ENCODE results near the gene NOP9. TPM values are rescaled to one million over a fixed set of nuclear protein-coding genes. Genes with fewer than 3 reads are reported as not detected.

Gene NOP9
- total and polyA plus RNA-seq, 4 experiments from 2014 or later: 0.83 to 28.1 (median 12.3) TPM

GRCh38 chr14:24269910-24270536 is 29.6 kb upstream of the NOP9 start:
- Mint-ChIP-seq H3K27me3 (no peaks in the 10 kb centered on the region), H3K9me3 (no peaks in the 10 kb centered on the region), H3K36me3 (peaks cover 28 to 40% of the 10 kb centered on the region in 2 donors), H3K4me3 (peak overlapping the region; percentile 13 to 95 (median 91)), H3K27ac (peak overlapping the region in 5 of 7 donors; percentile 66 to 100 (median 96)), H3K4me1 (peaks cover 24 to 46% (median 38%) of the 10 kb centered on the region in 4 donors)
- no peak overlapping the region for H3K4me3 ChIP-seq (ENCODE audit: low read length in 2 of 2)
- peaks cover 26% of the 10 kb centered on the region for H3K36me3 ChIP-seq (ENCODE audit: insufficient read depth, low read length)
- intact Hi-C loops (cut with micrococcal nuclease): loop anchor here (2.0 kb wide), 1 partner anchor 75 kb away; the partner anchor contains the start of gene TM9SF1
- no peaks in the 10 kb centered on the region for H3K27me3 ChIP-seq (ENCODE audit: insufficient read depth, low read length)
- H3K27ac ChIP-seq (ENCODE audit: low read depth, low read length): peak overlapping the region; percentile 94
- peak in 1 of 5 donors; percentile 43 for DNase-seq
- no peaks in the 10 kb centered on the region for H3K9me3 ChIP-seq (ENCODE audit: control insufficient read depth in 1 of 2, low read length in 2 of 2)
- ChIA-PET POLR2A (ENCODE audit: partially characterized antibody) (interaction anchor here (0.7 to 6.8 kb wide), 21 partner anchors 10 to 172 kb away, joined by 3 to 128 read pairs (median 16); partner anchors contain the start of genes CBLN3, CHMP4A, CIDEB and DCAF11), CTCF (ENCODE audit: partially characterized antibody) (interaction anchor here (0.8 to 6.5 kb wide), 13 partner anchors 8 to 167 kb away, joined by 3 to 84 read pairs (median 7); partner anchors contain the start of genes CIDEB, DHRS1, IPO4 and LTB4R)
- H3K4me1 ChIP-seq (ENCODE audit: insufficient read depth, low read length): peaks cover 33% of the 10 kb centered on the region

GRCh38 chr14:24270537-24271133 is 29.0 kb upstream of the NOP9 start:
- Histone ChIP-seq H3K36me3 (ENCODE audit: insufficient read depth, low read length) (peaks cover 24% of the 10 kb centered on the region), H3K27ac (ENCODE audit: low read depth, low read length) (peak overlapping the region; percentile 94), H3K4me3 (ENCODE audit: low read length in 2 of 2) (peak overlapping the region; percentile 86 to 91), H3K27me3 (ENCODE audit: insufficient read depth, low read length) (no peaks in the 10 kb centered on the region), H3K9me3 (ENCODE audit: control insufficient read depth in 1 of 2, low read length in 2 of 2) (no peaks in the 10 kb centered on the region), H3K4me1 (ENCODE audit: insufficient read depth, low read length) (peaks cover 33% of the 10 kb centered on the region)
- Mint-ChIP-seq H3K36me3 (peaks cover 27 to 37% of the 10 kb centered on the region in 2 donors), H3K27me3 (no peaks in the 10 kb centered on the region), H3K4me1 (peaks cover 24 to 46% (median 39%) of the 10 kb centered on the region in 4 donors), H3K4me3 (peak overlapping the region; percentile 90 to 95 (median 91)), H3K27ac (peak overlapping the region; percentile 91 to 100 (median 96)), H3K9me3 (no peaks in the 10 kb centered on the region)
- POLR2A ChIA-PET (ENCODE audit: partially characterized antibody): interaction anchor here (0.7 to 6.8 kb wide), 26 partner anchors 10 to 189 kb away, joined by 3 to 128 read pairs (median 8); partner anchors contain the start of genes CBLN3, CHMP4A, CIDEB and DCAF11
- intact Hi-C loops (cut with micrococcal nuclease): loop anchor here (1.0 to 2.0 kb wide), 10 partner anchors 23 to 159 kb away; partner anchors contain the start of genes CBLN3, DCAF11, GMPR2 and KHNYN
- no peak for DNase-seq
- CTCF ChIA-PET (ENCODE audit: partially characterized antibody): interaction anchor here (0.6 to 6.5 kb wide), 18 partner anchors 10 to 166 kb away, joined by 3 to 84 read pairs (median 5); partner anchors contain the start of genes CIDEB, DHRS1, IPO4 and IRF9

GRCh38 chr14:24271134-24271833 is 28.4 kb upstream of the NOP9 start, which contains the start of gene RABGGTA:
TSS of gene RABGGTA (minus strand) at chr14:24271597. CDS start at chr14:24271115, 482 bp downstream.
- intact Hi-C loops (cut with micrococcal nuclease): loop anchor here (1.0 to 2.0 kb wide), 10 partner anchors 24 to 158 kb away; partner anchors contain the start of genes CBLN3, DCAF11, GMPR2 and KHNYN
- Histone ChIP-seq H3K4me3 (ENCODE audit: low read length in 2 of 2) (peak within 1 kb of the TSS; percentile 86 to 91), H3K27ac (ENCODE audit: low read depth, low read length) (peak within 1 kb of the TSS; percentile 94), H3K9me3 (ENCODE audit: control insufficient read depth in 1 of 2, low read length in 2 of 2) (no peaks in the 10 kb centered on the region), H3K4me1 (ENCODE audit: insufficient read depth, low read length) (peaks cover 33% of the 10 kb centered on the region), H3K36me3 (ENCODE audit: insufficient read depth, low read length) (peaks cover 19% of the 10 kb centered on the region), H3K27me3 (ENCODE audit: insufficient read depth, low read length) (no peaks in the 10 kb centered on the region)
- H3K4me1 Mint-ChIP-seq: peaks cover 24 to 46% (median 39%) of the 10 kb centered on the region in 4 donors
- H3K4me3 Mint-ChIP-seq: peak within 1 kb of the TSS; percentile 90 to 95 (median 91)
- ChIA-PET POLR2A (ENCODE audit: partially characterized antibody) (interaction anchor here (0.7 to 6.8 kb wide), 28 partner anchors 9 to 190 kb away, joined by 3 to 128 read pairs (median 8); partner anchors contain the start of genes CBLN3, CHMP4A, CIDEB and DCAF11), CTCF (ENCODE audit: partially characterized antibody) (interaction anchor here (0.6 to 6.5 kb wide), 21 partner anchors 9 to 166 kb away, joined by 3 to 84 read pairs (median 5); partner anchors contain the start of genes CIDEB, DHRS1, IPO4 and IRF9)
- DNase-seq: peak; percentile 95 to 98 (median 97)
- peak within 1 kb of the TSS; percentile 91 to 100 (median 99) for H3K27ac Mint-ChIP-seq
- peaks cover 22 to 31% of the 10 kb centered on the region in 2 donors for H3K36me3 Mint-ChIP-seq
- no peaks in the 10 kb centered on the region for H3K9me3 Mint-ChIP-seq
- no peaks in the 10 kb centered on the region for H3K27me3 Mint-ChIP-seq

- intact Hi-C loops (cut with micrococcal nuclease): loop anchor here (1.0 to 2.0 kb wide), 10 partner anchors 25 to 158 kb away; partner anchors contain the start of genes CBLN3, DCAF11, GMPR2 and KHNYN
- Mint-ChIP-seq H3K27me3 (no peaks in the 10 kb centered on the region), H3K36me3 (peaks cover 16 to 25% of the 10 kb centered on the region in 2 donors), H3K9me3 (no peaks in the 10 kb centered on the region), H3K4me3 (peak overlapping the region; percentile 81 to 94 (median 90)), H3K27ac (peak overlapping the region; percentile 91 to 100 (median 99)), H3K4me1 (peaks cover 24 to 50% (median 42%) of the 10 kb centered on the region in 4 donors)
- Histone ChIP-seq H3K9me3 (ENCODE audit: control insufficient read depth in 1 of 2, low read length in 2 of 2) (no peaks in the 10 kb centered on the region), H3K27ac (ENCODE audit: low read depth, low read length) (peak overlapping the region; percentile 94), H3K27me3 (ENCODE audit: insufficient read depth, low read length) (no peaks in the 10 kb centered on the region), H3K4me3 (ENCODE audit: low read length in 2 of 2) (peak overlapping the region; percentile 39 to 64), H3K4me1 (ENCODE audit: insufficient read depth, low read length) (peaks cover 33% of the 10 kb centered on the region), H3K36me3 (ENCODE audit: insufficient read depth, low read length) (peaks cover 13% of the 10 kb centered on the region)
- ChIA-PET POLR2A (ENCODE audit: partially characterized antibody) (interaction anchor here (0.6 to 6.8 kb wide), 28 partner anchors 8 to 1169 kb away, joined by 3 to 128 read pairs (median 7); partner anchors contain the start of genes CBLN3, CHMP4A, CIDEB and DCAF11), CTCF (ENCODE audit: partially characterized antibody) (interaction anchor here (0.8 to 6.5 kb wide), 12 partner anchors 9 to 165 kb away, joined by 3 to 84 read pairs (median 14); partner anchors contain the start of genes CIDEB, DHRS1, LTB4R and LTB4R2)
- DNase-seq: no peak
Measured at GRCh38 chr14:24271834-24272263, 27.8 kb upstream of the NOP9 start.

GRCh38 chr14:24272467-24272866 is 27.2 kb upstream of the NOP9 start:
- Histone ChIP-seq H3K27ac (ENCODE audit: low read depth, low read length) (peak overlapping the region; percentile 94), H3K9me3 (ENCODE audit: control insufficient read depth in 1 of 2, low read length in 2 of 2) (no peaks in the 10 kb centered on the region), H3K4me1 (ENCODE audit: insufficient read depth, low read length) (peaks cover 33% of the 10 kb centered on the region), H3K36me3 (ENCODE audit: insufficient read depth, low read length) (peaks cover 7% of the 10 kb centered on the region), H3K27me3 (ENCODE audit: insufficient read depth, low read length) (no peaks in the 10 kb centered on the region), H3K4me3 (ENCODE audit: low read length in 2 of 2) (peak overlapping the region in 1 of 2 donors; percentile 39)
- Mint-ChIP-seq H3K36me3 (peaks cover 10 to 19% of the 10 kb centered on the region in 2 donors), H3K4me1 (peaks cover 28 to 55% (median 44%) of the 10 kb centered on the region in 4 donors), H3K4me3 (peak overlapping the region in 7 of 8 donors; percentile 18 to 94 (median 83)), H3K9me3 (no peaks in the 10 kb centered on the region), H3K27me3 (no peaks in the 10 kb centered on the region), H3K27ac (peak overlapping the region; percentile 91 to 100 (median 99))
- intact Hi-C loops (cut with micrococcal nuclease): no loop called here
- DNase-seq: no peak
- ChIA-PET POLR2A (ENCODE audit: partially characterized antibody) (interaction anchor here (0.6 to 6.8 kb wide), 20 partner anchors 10 to 1170 kb away, joined by 3 to 128 read pairs (median 16); partner anchors contain the start of genes CBLN3, CHMP4A, CIDEB and DCAF11), CTCF (ENCODE audit: partially characterized antibody) (interaction anchor here (0.9 to 6.5 kb wide), 9 partner anchors 8 to 165 kb away, joined by 3 to 84 read pairs (median 17); partner anchors contain the start of genes CIDEB, DHRS1, LTB4R and LTB4R2)

Data from CD4-positive, alpha-beta memory T cell (primary cell).